PC-9 (cell line): ENCODE measurements around the gene AOPEP.

Experiments used
- EZH2 ChIP-seq: fragments of 200-600 bp; sonication (generic); IDR thresholded peaks from 2 replicates; pipeline ENCODE4 v1.8.0; 2017; ENCODE audit warnings: antibody characterized with exemption, low read depth
- TF ChIP-seq, protein P1 (sequence below): fragments of 200-600 bp; sonication (generic); conservative IDR thresholded peaks from 2 replicates; pipeline ENCODE4 v1.6.1; 2017; ENCODE audit warnings: mixed run types, antibody characterized with exemption, mild to moderate bottlenecking, moderate library complexity

DNA sequence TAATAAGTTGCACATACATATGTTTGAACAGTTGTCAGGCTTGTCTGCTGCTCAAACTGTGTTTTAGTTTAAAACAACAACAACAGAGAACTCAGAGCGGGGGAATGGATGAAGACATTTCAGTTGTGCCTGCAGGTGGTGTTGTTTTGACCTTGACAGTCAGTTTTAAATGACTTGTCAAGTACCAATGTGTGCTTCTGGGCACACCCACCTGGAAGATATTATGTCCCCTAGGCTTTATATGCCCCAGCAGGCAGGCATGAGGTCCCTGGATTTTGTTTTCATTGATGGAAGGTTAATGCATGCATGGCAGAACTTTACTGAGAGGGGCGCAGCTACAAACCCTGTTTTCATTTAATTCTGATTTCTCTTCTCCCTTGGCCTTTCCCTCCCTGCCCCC lies 84.6 kb downstream of the AOPEP start:
- TF ChIP-seq, protein P1, sequence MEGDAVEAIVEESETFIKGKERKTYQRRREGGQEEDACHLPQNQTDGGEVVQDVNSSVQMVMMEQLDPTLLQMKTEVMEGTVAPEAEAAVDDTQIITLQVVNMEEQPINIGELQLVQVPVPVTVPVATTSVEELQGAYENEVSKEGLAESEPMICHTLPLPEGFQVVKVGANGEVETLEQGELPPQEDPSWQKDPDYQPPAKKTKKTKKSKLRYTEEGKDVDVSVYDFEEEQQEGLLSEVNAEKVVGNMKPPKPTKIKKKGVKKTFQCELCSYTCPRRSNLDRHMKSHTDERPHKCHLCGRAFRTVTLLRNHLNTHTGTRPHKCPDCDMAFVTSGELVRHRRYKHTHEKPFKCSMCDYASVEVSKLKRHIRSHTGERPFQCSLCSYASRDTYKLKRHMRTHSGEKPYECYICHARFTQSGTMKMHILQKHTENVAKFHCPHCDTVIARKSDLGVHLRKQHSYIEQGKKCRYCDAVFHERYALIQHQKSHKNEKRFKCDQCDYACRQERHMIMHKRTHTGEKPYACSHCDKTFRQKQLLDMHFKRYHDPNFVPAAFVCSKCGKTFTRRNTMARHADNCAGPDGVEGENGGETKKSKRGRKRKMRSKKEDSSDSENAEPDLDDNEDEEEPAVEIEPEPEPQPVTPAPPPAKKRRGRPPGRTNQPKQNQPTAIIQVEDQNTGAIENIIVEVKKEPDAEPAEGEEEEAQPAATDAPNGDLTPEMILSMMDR, result no peak
- TF ChIP-seq EZH2, result no peak
